HepG2 (cell line): Measurements from ENCODE around the gene FOXA3. TPM values are rescaled to one million over a fixed set of nuclear protein-coding genes. Genes with fewer than 3 reads are reported as not detected.

Experiments used
- ARID3A ChIP-seq: IDR thresholded peaks from 2 replicates; pipeline ENCODE4 v1.6.1; 2012; ENCODE audit warnings: low read depth, low read length, improper control_type of control experiment
- BCL6 ChIP-seq: IDR thresholded peaks from 2 replicates; pipeline ENCODE4 v1.6.1; 2016; ENCODE audit warnings: missing genetic modification reagents, missing compliant biosample characterization
- CCDC6 ChIP-seq: sonication (generic); formaldehyde crosslinking; IDR thresholded peaks from 2 replicates; pipeline ENCODE4 v1.8.1; 2022; ENCODE audit warnings: mild to moderate bottlenecking, missing genetic modification reagents, moderate library complexity
- HOXA3 ChIP-seq: sonication (generic); formaldehyde crosslinking; IDR thresholded peaks from 2 replicates; pipeline ENCODE4 v1.5.0; 2020; ENCODE audit warnings: missing genetic modification reagents
- IRF9 ChIP-seq: sonication (generic); formaldehyde crosslinking; IDR thresholded peaks from 2 replicates; pipeline ENCODE4 v1.8.0; 2022; ENCODE audit warnings: missing genetic modification reagents, mild to moderate bottlenecking, borderline replicate concordance
- KLF12 ChIP-seq: sonication (generic); formaldehyde crosslinking; IDR thresholded peaks from 2 replicates; pipeline ENCODE4 v1.4.0; 2020; ENCODE audit warnings: missing genetic modification reagents, borderline replicate concordance
- MAX ChIP-seq: IDR thresholded peaks from 2 replicates; pipeline ENCODE4 v1.6.1; 2012; ENCODE audit warnings: inconsistent platforms
- MEIS2 ChIP-seq: sonication (generic); formaldehyde crosslinking; IDR thresholded peaks from 2 replicates; pipeline ENCODE4 v1.9.0; 2021; ENCODE audit warnings: mild to moderate bottlenecking, missing genetic modification reagents
- NR3C1 ChIP-seq: sonication (generic); formaldehyde crosslinking; IDR thresholded peaks from 2 replicates; pipeline ENCODE4 v1.4.0; 2020; ENCODE audit warnings: missing genetic modification reagents
- PRDM15 ChIP-seq: sonication (generic); formaldehyde crosslinking; IDR thresholded peaks from 2 replicates; pipeline ENCODE4 v1.4.0; 2020; ENCODE audit warnings: missing genetic modification reagents
- RAD21 ChIP-seq: fragments of 450-650 bp; formaldehyde crosslinking; IDR thresholded peaks from 2 replicates; pipeline ENCODE4 v1.5.0; 2020; ENCODE audit warnings: mild to moderate bottlenecking
- RFX5 ChIP-seq: IDR thresholded peaks from 2 replicates; pipeline ENCODE4 v1.6.1; 2011; ENCODE audit warnings: low read depth, low read length, improper control_type of control experiment
- ZBTB20 ChIP-seq: sonication (generic); formaldehyde crosslinking; IDR thresholded peaks from 2 replicates; pipeline ENCODE4 v1.8.1; 2023; ENCODE audit warnings: missing genetic modification reagents, low read depth, mild to moderate bottlenecking, borderline replicate concordance
- ZBTB25 ChIP-seq: IDR thresholded peaks from 2 replicates; pipeline ENCODE4 v1.6.1; 2018; ENCODE audit warnings: missing genetic modification reagents
- ZBTB7B ChIP-seq: sonication (generic); formaldehyde crosslinking; IDR thresholded peaks from 2 replicates; pipeline ENCODE4 v1.4.0; 2020; ENCODE audit warnings: missing genetic modification reagents
- ZFAT ChIP-seq: sonication (generic); formaldehyde crosslinking; conservative IDR thresholded peaks from 2 replicates; pipeline ENCODE4 v1.8.1; 2023; ENCODE audit warnings: missing genetic modification reagents, inconsistent platforms
- ZNF121 ChIP-seq: sonication (generic); formaldehyde crosslinking; IDR thresholded peaks from 2 replicates; pipeline ENCODE4 v1.5.0; 2020; ENCODE audit warnings: mild to moderate bottlenecking, missing genetic modification reagents
- ZNF234 ChIP-seq: sonication (generic); formaldehyde crosslinking; conservative IDR thresholded peaks from 2 replicates; pipeline ENCODE4 v1.5.1; 2020; ENCODE audit warnings: mild to moderate bottlenecking, missing genetic modification reagents
- ZNF33B ChIP-seq: sonication (generic); formaldehyde crosslinking; IDR thresholded peaks from 2 replicates; pipeline ENCODE4 v1.5.1; 2020; ENCODE audit warnings: mild to moderate bottlenecking, missing genetic modification reagents
- ZNF383 ChIP-seq: sonication (generic); formaldehyde crosslinking; IDR thresholded peaks from 2 replicates; pipeline ENCODE4 v1.4.0; 2020; ENCODE audit warnings: missing genetic modification reagents, mild to moderate bottlenecking, borderline replicate concordance
- ZNF496 ChIP-seq: sonication (generic); formaldehyde crosslinking; IDR thresholded peaks from 2 replicates; pipeline ENCODE4 v1.8.1; 2023; ENCODE audit warnings: mild to moderate bottlenecking, moderate library complexity, missing genetic modification reagents; ENCODE audit not compliant: insufficient replicate concordance
- ZNF768 ChIP-seq: sonication (generic); formaldehyde crosslinking; IDR thresholded peaks from 2 replicates; pipeline ENCODE4 v1.4.0; 2020; ENCODE audit warnings: missing genetic modification reagents
- ZZZ3 ChIP-seq: sonication (generic); formaldehyde crosslinking; IDR thresholded peaks from 2 replicates; pipeline ENCODE4 v1.4.0; 2020; ENCODE audit warnings: missing genetic modification reagents, mild to moderate bottlenecking, borderline replicate concordance
- polyA plus RNA-seq, 8 experiments: library from polyadenylated mRNA; depleted of rRNA in 3 of 8; stranded (reverse) in 7 of 8; unstranded in 1 of 8; fragments of >200 nt; fragmentation: Illumina TruSeq in 4 of 8; extraction: Trizol in 4 of 8; gene quantifications; 2 replicates each; pipeline versions ENCODE4 v1.2.1 to v1.2.3, GENCODE V29; 2011 to 2016; ENCODE audit warnings: low read depth in 4 of 8, missing spikeins in 1 of 8, mixed read lengths in 1 of 8; ENCODE audit not compliant: insufficient read depth in 1 of 8
- total RNA-seq, 5 experiments: library from RNA; depleted of rRNA; stranded (reverse); fragments of >200 nt; fragmentation: Illumina TruSeq; extraction: Trizol; gene quantifications; 2 replicates each; pipeline ENCODE4 v1.2.3, GENCODE V29; 2016; ENCODE audit warnings: low read depth in 1 of 5

Gene FOXA3
- total and polyA plus RNA-seq, 2 of the 13 experiments (the other 11 are each of a cell fraction or from before 2014, with no cell fraction given), result 29.8 to 47.6 TPM

GRCh38 chr19:45913874-45914830, 50.0 kb downstream of the FOXA3 start, which contains the start of gene NANOS2 (continued):
- TF ChIP-seq PRDM15 (CRISPR knock-in tag) (no peak), ZBTB25 (no peak), MEIS2 (no peak), ZBTB20 (no peak), IRF9 (CRISPR knock-in tag) (no peak), ZNF234 (CRISPR knock-in tag) (no peak), ZNF121 (no peak), ZNF383 (no peak), RFX5 (no peak), KLF12 (CRISPR knock-in tag) (no peak), ARID3A (no peak), CCDC6 (CRISPR knock-in tag) (no peak), ZZZ3 (0 out of 2 replicates have a peak, but pooled peaks have one; percentile 30), ZNF33B (no peak), NR3C1 (CRISPR knock-in tag) (no peak), MAX (no peak), BCL6 (CRISPR knock-in tag) (no peak), ZNF768 (CRISPR knock-in tag) (peak; percentile 90), HOXA3 (CRISPR knock-in tag) (no peak), RAD21 (CRISPR knock-in tag) (peak; percentile 63), ZFAT (no peak), ZNF496 (CRISPR knock-in tag) (no peak), ZBTB7B (CRISPR knock-in tag) (no peak)
